Epidermal melanocyte (primary cell): ENCODE measurements around the gene KRT73.

ENCODE experiments used
- DNase-seq: peaks from one replicate; pipeline ENCODE4 v3.0.0; 2011; ENCODE audit warnings: low spot score; ENCODE audit not compliant: insufficient read length

The KRT73 gene

DNA sequence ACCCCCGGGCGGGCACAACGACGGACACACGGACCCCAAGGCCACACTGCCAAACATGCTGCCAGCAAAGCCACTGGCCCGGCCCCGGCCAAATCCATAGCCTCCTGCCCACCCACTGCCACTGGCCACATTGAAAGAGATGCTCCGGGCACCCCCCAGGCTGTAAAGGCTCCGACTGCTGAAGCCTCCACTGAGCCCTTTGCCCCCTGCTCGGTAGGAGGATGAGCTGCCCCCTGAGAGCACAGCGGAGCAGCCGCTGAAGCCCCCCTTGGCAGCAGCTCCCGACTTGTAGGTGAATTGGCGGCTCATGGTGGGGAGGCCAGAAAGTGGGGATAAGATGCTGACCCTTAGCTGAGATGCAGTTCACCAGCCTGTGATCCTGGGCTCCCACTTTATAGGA lies at the start of gene KRT73:
Gene KRT73 (minus strand): TSS at position 344 of the 400 bp plus-strand sequence. CDS start 35 bp downstream, at position 309.
- DNase-seq = no peak

DNA sequence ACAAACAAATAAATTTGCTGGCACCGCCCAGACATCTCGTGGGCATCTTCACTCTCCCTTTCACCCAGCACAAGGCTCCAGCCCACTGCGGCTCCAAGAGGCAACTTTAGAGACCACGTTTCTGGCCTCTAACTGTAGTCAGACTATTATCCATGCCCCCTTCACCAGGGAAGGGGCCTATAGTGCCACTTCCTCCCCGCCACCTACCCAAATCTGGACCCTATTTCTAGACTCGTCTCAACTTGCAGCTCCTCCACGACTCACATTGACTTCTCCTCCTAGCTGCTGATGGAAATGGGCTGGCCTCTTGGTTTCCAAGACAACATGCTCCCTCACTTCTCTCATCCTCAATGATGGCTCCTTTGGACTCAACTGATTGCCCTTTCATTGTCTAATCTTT lies 49.6 kb upstream of the KRT73 start:
- DNase-seq = no peak

DNA sequence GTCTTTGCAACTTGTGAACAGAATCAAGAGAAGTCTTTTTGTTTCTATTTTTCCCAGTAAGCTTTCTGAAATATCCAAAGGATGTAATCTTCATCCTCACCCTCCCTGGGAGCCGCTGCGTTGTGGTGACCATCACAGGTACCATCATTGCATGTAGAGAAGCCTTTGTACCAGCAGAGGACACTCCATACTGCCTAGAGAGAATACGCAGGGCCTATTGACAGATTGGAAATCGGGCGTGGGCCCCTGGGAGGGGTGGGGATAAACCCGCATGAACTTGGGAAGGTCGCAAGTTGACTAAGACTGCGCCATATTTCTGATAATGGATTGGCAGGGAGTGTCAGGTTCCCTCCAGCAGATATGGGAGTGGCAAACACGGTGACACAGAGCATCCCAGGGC lies 49.1 kb upstream of the KRT73 start:
- no peak for DNase-seq

- no peak for DNase-seq
These were observed 48.1 kb upstream of the KRT73 start for GRCh38 chr12:52666471-52666870.

DNA sequence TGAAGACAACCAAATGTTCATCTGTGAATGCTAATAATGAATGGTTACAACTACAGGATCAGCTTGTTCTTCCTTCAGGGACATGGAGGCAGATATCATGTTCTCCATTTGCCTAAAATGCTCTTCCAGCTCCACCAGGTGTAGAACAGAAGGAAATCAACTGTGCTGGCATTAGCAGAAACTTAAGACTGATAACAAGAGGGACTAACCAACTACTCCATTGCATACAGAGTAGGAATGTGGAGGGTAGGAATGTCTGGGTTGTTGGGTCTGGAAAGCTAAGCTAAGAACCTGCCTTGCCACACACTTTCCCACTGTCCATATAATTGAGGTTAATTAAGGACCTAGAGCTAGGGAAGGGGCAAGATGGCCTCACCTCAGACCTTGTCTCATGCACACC lies 45.1 kb upstream of the KRT73 start:
- DNase-seq = no peak

- DNase-seq = no peak
These were observed 44.5 kb upstream of the KRT73 start for GRCh38 chr12:52662918-52663229.

- no peak for DNase-seq
These were observed 43.9 kb upstream of the KRT73 start for GRCh38 chr12:52662093-52662917.

DNA sequence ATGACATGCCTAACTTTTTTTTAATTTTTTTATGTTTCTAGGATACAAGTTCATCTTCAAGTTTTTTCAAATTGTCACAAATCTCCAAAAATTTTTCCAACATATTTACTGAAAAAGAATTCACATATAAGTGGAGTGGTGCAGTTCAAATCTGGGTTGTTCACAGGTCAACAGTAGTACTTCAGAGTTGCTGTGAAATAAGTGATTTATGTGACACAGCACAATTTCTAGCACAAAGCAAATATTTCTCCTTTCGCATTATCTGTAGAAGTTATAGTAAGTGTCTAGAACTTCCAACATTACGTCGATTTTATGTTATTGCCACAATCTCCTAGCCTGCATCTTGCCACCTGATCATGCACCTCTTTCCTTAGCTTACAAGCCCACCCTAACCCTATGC lies 43.3 kb upstream of the KRT73 start:
- DNase-seq = no peak

DNA sequence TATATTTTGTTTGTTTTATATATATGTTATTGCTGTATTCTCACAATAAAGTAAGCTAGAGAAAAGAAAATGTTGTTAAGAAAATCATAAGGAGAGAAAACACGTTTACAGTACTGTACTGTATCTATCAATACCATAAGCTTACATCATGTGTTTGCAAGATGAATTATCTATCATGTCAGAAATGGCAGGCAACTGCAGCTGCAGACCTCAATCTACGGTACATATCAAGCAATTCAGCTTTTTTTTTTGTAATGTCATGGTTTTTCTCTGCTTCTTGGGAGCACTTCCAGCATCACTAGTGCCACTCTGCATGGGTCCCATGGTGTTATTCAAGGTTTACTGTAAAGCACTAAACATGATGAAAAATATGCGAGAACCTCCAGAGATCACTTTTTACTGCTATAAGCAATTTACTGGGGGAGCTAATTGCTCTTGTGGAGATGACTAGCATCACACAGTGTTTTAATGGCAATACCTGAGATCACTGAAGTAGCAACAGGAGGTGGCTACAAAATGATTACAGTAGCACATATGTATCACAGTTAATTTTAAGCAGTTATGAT lies 42.7 kb upstream of the KRT73 start:
- DNase-seq = no peak

DNA sequence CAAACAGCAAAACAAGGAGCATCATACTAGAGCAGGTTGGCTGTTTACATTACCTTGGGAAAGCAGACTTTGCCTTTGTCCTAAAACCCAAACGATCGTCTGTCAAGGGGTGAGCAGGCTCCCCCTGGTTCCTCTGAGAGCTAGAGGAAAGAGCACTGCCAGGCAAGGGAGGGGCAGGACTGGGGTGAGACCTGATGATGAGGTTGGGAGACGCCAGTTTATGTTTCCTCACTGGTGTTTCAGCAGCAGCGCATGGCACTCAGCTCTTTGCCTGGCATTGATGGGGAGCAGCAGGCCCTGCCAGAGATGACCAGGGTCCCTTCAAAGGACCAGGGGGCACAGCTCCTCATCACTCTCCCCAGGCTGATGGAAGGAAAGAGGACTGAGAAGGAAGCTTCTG lies 41.6 kb upstream of the KRT73 start:
- no peak for DNase-seq

DNA sequence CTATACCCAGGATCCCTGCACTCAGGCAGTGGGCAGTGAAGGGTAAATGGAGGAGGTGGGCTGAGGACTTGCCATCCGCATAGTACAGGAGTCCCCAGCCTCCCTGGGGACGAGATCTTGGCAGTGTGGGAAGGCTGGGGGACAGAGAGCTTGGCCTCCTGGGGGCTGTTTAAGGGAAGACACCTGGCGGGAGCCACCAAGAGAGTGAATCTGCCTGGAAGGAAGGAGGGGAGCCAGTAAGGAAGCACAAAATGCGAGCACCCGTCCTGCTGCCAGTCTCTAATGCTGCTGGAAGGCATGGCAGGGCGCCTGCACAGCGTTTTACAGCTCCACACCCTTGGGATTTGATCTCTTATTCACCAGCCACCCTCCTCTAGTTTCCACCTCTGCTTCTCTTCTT lies 41.0 kb upstream of the KRT73 start:
- no peak for DNase-seq

DNA sequence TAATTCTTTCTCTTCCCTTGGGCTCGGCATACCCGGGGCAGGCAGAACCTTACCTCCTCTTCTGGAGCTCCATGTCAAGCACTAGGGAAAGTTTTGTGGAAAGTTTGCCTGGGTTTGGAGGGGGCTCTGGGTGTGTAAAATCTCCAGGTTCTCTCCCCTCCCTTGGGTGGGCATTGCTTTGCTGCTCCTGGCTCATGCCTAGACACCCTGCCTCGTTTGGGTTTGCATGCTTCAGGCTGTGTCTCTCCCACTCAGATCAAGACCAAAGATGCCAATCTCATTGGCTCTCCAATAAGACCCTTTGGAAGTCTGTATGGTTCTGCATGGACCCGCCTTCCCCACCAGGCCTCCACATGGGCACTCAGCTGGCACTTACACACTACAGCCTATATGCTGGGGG lies 39.8 kb upstream of the KRT73 start:
- no peak for DNase-seq

DNA sequence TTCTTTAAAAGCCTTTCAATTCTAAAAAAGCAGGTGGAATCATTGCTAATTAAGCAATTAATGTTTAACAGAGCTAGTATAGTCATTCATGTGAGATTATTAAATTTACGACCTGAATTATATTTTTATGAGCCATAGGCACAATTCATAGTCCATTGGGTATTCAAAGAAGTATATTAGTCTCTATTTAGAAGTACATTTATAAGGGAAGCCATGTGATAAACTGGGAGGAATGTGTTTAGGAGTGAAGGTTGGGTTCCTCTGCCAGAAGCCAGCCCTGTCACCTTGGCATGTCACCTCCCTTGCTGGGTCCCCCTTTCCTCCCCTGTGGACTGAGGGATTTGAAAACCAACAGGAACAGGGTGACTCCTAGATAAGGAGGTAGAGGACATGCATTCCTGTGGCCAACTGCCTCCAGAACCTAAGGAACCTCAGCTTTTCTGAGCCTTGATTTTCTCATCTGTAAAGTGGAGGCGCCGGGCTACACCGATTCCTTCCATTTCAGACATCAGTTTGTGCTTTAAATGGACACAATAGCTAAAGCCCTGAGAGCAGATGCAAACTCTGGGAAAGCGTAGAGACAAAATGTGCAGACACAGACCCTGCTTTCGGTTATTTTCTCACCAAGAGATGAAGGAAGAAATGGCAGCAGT lies 39.0 kb upstream of the KRT73 start:
- no peak for DNase-seq

DNA sequence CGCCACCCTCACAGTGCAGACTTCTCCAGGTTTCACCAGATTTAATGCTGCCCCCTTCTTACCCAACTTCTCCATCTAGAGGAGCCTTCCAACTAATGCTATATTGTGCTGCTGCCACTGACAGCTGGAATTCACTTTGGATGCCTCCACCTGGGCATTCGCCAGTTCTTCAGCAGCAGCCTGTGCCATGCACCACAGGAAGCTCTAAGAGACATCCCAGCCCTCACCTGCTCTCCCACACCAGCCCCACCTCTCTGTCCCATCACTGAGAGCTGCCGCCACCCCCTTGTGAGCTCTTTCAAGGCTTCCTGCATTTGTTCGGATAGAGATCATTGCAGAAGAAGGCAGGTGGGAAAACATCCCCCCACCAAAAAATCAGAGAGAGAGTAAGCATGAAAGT lies 38.3 kb upstream of the KRT73 start:
- DNase-seq = no peak

- no peak for DNase-seq
These were observed 37.4 kb upstream of the KRT73 start for GRCh38 chr12:52655720-52656124.

- no peak for DNase-seq
These were observed 36.9 kb upstream of the KRT73 start for GRCh38 chr12:52655251-52655650.

DNA sequence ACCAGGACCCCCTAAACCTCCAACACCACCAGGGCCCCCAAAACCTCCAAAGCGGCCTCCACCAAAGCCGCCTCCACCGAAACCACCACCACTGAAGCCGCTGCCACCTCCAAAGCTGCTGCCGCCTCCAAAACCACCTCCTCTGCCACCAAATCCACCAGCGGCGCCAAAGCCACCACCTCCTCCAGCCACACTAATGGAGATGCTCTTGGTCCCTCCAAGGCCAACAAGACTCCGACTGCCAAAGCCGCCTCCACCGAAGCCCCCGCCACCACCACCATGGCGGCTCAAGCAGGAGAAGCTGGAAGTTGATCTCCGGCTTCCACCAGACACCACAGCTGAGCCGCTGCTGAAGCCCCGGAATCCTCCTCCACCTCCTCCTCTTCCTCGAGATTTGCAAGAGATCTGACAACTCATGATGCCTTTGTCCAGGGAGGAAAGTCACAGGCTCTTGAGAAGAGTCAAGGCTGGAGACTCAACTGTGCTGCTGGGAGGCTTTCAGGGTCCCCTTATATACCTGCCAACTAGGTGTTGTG lies 33.4 kb upstream of the KRT73 start, which contains the start of gene KRT2:
Gene KRT2 (minus strand): TSS at position 486 of the 536 bp plus-strand sequence. CDS start 69 bp downstream, at position 417.
- no peak for DNase-seq

GRCh38 chr12:52650520-52651081 lies 32.2 kb upstream of the KRT73 start:
- no peak for DNase-seq

DNA sequence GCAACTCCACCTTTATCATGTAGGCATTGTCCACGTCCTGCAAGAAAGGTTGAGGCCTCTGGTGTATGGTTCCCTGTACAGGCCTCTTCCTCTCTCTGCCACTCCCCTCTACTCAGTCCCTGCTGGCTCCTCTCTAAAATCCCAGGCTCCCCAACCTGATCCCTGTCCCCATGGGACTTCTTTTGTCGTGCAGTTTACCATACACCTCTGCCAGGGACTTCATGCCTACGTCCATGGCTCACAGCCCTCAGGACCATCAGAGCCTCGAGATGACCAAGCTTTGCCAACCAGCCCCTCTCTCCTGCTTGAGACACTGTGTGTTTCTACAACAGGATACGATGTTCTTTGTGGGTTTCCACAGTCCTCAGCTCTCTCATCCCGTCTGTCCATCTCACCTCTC lies 30.7 kb upstream of the KRT73 start:
- DNase-seq = no peak

DNA sequence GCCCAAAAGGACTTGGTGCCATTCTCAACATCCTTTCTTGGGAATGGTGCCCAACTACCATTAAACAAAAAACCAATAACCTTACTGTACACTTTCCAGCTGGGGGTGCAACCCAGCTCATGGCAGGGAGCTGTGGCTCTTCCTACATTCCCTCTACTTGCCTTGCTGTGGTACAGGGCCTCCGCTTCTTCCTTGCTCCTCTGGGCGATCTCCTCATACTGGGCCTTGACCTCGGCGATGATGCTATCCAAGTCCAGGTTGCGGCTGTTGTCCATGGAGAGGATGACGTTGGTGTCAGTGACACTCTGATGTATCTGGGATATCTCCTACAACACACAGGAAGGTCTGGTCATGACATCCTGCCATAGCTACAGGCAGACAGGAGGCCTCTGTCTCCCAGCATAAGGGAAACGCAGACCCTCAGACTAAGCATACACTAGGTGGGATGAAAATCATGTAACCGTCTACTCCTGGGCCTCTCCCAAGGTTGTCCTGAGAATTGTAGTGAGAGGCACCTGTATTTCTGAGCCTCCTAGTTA lies 29.7 kb upstream of the KRT73 start:
- DNase-seq = no peak

GRCh38 chr12:52647601-52648000 lies 29.2 kb upstream of the KRT73 start:
- DNase-seq = no peak

GRCh38 chr12:52646613-52647012 lies 28.3 kb upstream of the KRT73 start:
- DNase-seq = no peak
